HEK293 (cell line): ENCODE measurements around the gene PTK7.

Experiments used
- CTCF ChIA-PET: fragments of 350-600 bp; formaldehyde crosslinking; extraction: SDS; loops from one replicate; lab custom pipeline; 2021; ENCODE audit warnings: antibody characterized with exemption; lab: Yijun Ruan, JAX
- POLR2A ChIA-PET: fragments of 300-600 bp; formaldehyde crosslinking; extraction: SDS; loops from one replicate; lab custom pipeline; 2020; ENCODE audit warnings: antibody characterized with exemption, inconsistent platforms; lab: Yijun Ruan, JAX
- H3K27ac ChIP-seq: fragments of 200-500 bp; sonication (Bioruptor generic); 2 replicates; pipeline ENCODE4 v1.5.1; 2014; ENCODE audit warnings: low read depth, low read length, control low read depth, inconsistent platforms; ENCODE audit errors: extremely low read depth
- H3K36me3 ChIP-seq, 2 experiments: fragments of 200-500 bp in 1 of 2; sonication (Bioruptor generic) in 1 of 2; 1 replicate in 1 of 2; 2 replicates in 1 of 2; pipeline ENCODE4 v1.5.1; 2014 to 2017; ENCODE audit warnings: inconsistent platforms in 2 of 2, low read length in 2 of 2; ENCODE audit not compliant: control insufficient read depth in 2 of 2, insufficient read depth in 1 of 2
- H3K4me1 ChIP-seq: fragments of 200-500 bp; sonication (Bioruptor generic); 2 replicates; pipeline ENCODE4 v1.5.1; 2014; ENCODE audit warnings: mild to moderate bottlenecking, low read length, inconsistent platforms; ENCODE audit not compliant: control insufficient read depth, insufficient read depth
- H3K4me3 ChIP-seq: 2 replicates; pipeline ENCODE4 v1.5.1; 2011; ENCODE audit warnings: low read depth, mild to moderate bottlenecking, control low read depth, low read length, moderate library complexity
- H3K9me3 ChIP-seq: fragments of 200-500 bp; sonication (Bioruptor generic); 2 replicates; pipeline ENCODE4 v1.5.1; 2014; ENCODE audit warnings: low read depth, low read length, inconsistent platforms; ENCODE audit not compliant: control insufficient read depth, insufficient read depth
- BCL11A ChIP-seq: fragments of 450-650 bp; formaldehyde crosslinking; IDR thresholded peaks from 2 replicates; pipeline ENCODE4 v1.5.1; 2016; ENCODE audit warnings: low read depth, missing biosample characterization, missing genetic modification characterization
- GLIS1 ChIP-seq: fragments of 450-650 bp; formaldehyde crosslinking; IDR thresholded peaks from 2 replicates; pipeline ENCODE4 v1.5.1; 2016; ENCODE audit warnings: missing biosample characterization, missing genetic modification characterization
- KLF17 ChIP-seq: fragments of 450-650 bp; formaldehyde crosslinking; IDR thresholded peaks from 2 replicates; pipeline ENCODE4 v1.5.1; 2016; ENCODE audit warnings: missing biosample characterization, missing genetic modification characterization
- MZF1 ChIP-seq: fragments of 450-650 bp; formaldehyde crosslinking; IDR thresholded peaks from 2 replicates; pipeline ENCODE4 v1.5.1; 2017; ENCODE audit warnings: missing biosample characterization, missing genetic modification characterization, borderline replicate concordance
- PRDM1 ChIP-seq: fragments of 450-650 bp; formaldehyde crosslinking; IDR thresholded peaks from 2 replicates; pipeline ENCODE4; 2016; ENCODE audit warnings: missing biosample characterization, missing genetic modification characterization
- ZBTB26 ChIP-seq: fragments of 450-650 bp; formaldehyde crosslinking; optimal IDR thresholded peaks from 2 replicates; pipeline ENCODE3; 2016; ENCODE audit warnings: missing biosample characterization, mild to moderate bottlenecking, missing genetic modification characterization
- ZEB2 ChIP-seq: fragments of 450-650 bp; formaldehyde crosslinking; IDR thresholded peaks from 2 replicates; pipeline ENCODE4 v1.5.1; 2016; ENCODE audit warnings: missing biosample characterization, missing genetic modification characterization
- ZFP37 ChIP-seq: fragments of 450-650 bp; formaldehyde crosslinking; IDR thresholded peaks from 2 replicates; pipeline ENCODE4 v1.5.1; 2016; ENCODE audit warnings: missing biosample characterization, missing genetic modification characterization
- ZNF148 ChIP-seq: fragments of 450-650 bp; formaldehyde crosslinking; IDR thresholded peaks from 2 replicates; pipeline ENCODE4 v1.5.0; 2017; ENCODE audit warnings: missing biosample characterization, missing genetic modification characterization, borderline replicate concordance
- ZNF16 ChIP-seq: fragments of 450-650 bp; formaldehyde crosslinking; IDR thresholded peaks from 2 replicates; pipeline ENCODE4 v1.5.1; 2016; ENCODE audit warnings: low read depth, missing biosample characterization, missing genetic modification characterization
- ZNF23 ChIP-seq: fragments of 450-650 bp; formaldehyde crosslinking; IDR thresholded peaks from 2 replicates; pipeline ENCODE4 v1.5.1; 2016; ENCODE audit warnings: missing biosample characterization, missing genetic modification characterization, borderline replicate concordance
- ZNF24 ChIP-seq: fragments of 450-650 bp; formaldehyde crosslinking; IDR thresholded peaks from 2 replicates; pipeline ENCODE4 v1.5.1; 2016; ENCODE audit warnings: missing biosample characterization, missing genetic modification characterization
- ZNF274 ChIP-seq, 2 experiments: fragments of 200-500 bp in 1 of 2; fragments of 450-650 bp in 1 of 2; sonication (Bioruptor generic) in 1 of 2; formaldehyde crosslinking in 1 of 2; IDR thresholded peaks; 2 replicates each; pipeline versions ENCODE4 v1.5.1 to v1.6.1; 2014 to 2016; ENCODE audit warnings: borderline replicate concordance in 1 of 2, inconsistent platforms in 1 of 2, low read length in 1 of 2, missing biosample characterization in 1 of 2, missing genetic modification characterization in 1 of 2
- ZNF366 ChIP-seq: fragments of 450-650 bp; formaldehyde crosslinking; conservative IDR thresholded peaks from 2 replicates; pipeline ENCODE4 v1.5.1; 2016; ENCODE audit warnings: missing biosample characterization, missing genetic modification characterization
- ZNF48 ChIP-seq: fragments of 450-650 bp; formaldehyde crosslinking; IDR thresholded peaks from 2 replicates; pipeline ENCODE4 v1.5.1; 2016; ENCODE audit warnings: missing biosample characterization, missing genetic modification characterization
- ZNF548 ChIP-seq: fragments of 450-650 bp; formaldehyde crosslinking; IDR thresholded peaks from 2 replicates; pipeline ENCODE4 v1.5.1; 2016; ENCODE audit warnings: missing biosample characterization, missing genetic modification characterization
- ZNF626 ChIP-seq: fragments of 450-650 bp; sonication (Bioruptor Pico); formaldehyde crosslinking; IDR thresholded peaks from 2 replicates; pipeline ENCODE4 v1.5.1; 2018; ENCODE audit warnings: missing biosample characterization, missing genetic modification characterization, inconsistent platforms
- ZNF629 ChIP-seq: fragments of 450-650 bp; formaldehyde crosslinking; IDR thresholded peaks from 2 replicates; pipeline ENCODE4 v1.5.1; 2017; ENCODE audit warnings: missing biosample characterization, missing genetic modification characterization
- ZNF660 ChIP-seq: fragments of 450-650 bp; IDR thresholded peaks from 2 replicates; pipeline ENCODE4 v1.5.1; 2018; ENCODE audit warnings: missing biosample characterization, mild to moderate bottlenecking, missing genetic modification characterization
- ZNF776 ChIP-seq: fragments of 450-650 bp; formaldehyde crosslinking; IDR thresholded peaks from 2 replicates; pipeline ENCODE4 v1.5.0; 2017; ENCODE audit warnings: missing biosample characterization, missing genetic modification characterization, borderline replicate concordance
- ZSCAN30 ChIP-seq: fragments of 450-650 bp; IDR thresholded peaks from 2 replicates; pipeline ENCODE4 v1.5.1; 2018; ENCODE audit warnings: missing biosample characterization, mild to moderate bottlenecking, missing genetic modification characterization, moderate library complexity
- TF ChIP-seq, protein P1 (sequence below): fragments of 450-650 bp; formaldehyde crosslinking; IDR thresholded peaks from 2 replicates; pipeline ENCODE4 v1.5.1; 2017; ENCODE audit warnings: missing biosample characterization, missing genetic modification characterization
- TF ChIP-seq, protein P2 (sequence below): fragments of 450-650 bp; formaldehyde crosslinking; IDR thresholded peaks from 2 replicates; pipeline ENCODE4 v1.5.1; 2016; ENCODE audit warnings: missing biosample characterization, missing genetic modification characterization

PTK7 gene

GRCh38 chr6:43096451-43097097, 20.5 kb downstream of the PTK7 start (continued):
- no peak for TF ChIP-seq ZBTB26 (tag by site-specific recombination)
- TF ChIP-seq ZNF148 (tag by site-specific recombination) = no peak
- no peak for TF ChIP-seq ZNF629 (tag by site-specific recombination)
- TF ChIP-seq, protein P1, sequence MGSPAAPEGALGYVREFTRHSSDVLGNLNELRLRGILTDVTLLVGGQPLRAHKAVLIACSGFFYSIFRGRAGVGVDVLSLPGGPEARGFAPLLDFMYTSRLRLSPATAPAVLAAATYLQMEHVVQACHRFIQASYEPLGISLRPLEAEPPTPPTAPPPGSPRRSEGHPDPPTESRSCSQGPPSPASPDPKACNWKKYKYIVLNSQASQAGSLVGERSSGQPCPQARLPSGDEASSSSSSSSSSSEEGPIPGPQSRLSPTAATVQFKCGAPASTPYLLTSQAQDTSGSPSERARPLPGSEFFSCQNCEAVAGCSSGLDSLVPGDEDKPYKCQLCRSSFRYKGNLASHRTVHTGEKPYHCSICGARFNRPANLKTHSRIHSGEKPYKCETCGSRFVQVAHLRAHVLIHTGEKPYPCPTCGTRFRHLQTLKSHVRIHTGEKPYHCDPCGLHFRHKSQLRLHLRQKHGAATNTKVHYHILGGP (tag by site-specific recombination) = no peak
- no peak for TF ChIP-seq ZNF776 (tag by site-specific recombination)
- no peak for TF ChIP-seq ZFP37 (tag by site-specific recombination)
- no peak for TF ChIP-seq ZEB2 (tag by site-specific recombination)
- TF ChIP-seq ZNF366 (tag by site-specific recombination) = 0 out of 2 replicates have a peak, but pooled peaks have one; percentile 8
- no peak for TF ChIP-seq ZNF274 (IDR thresholded peaks at IDR 0.05; ENCODE audit: low read length)
- no peak for TF ChIP-seq ZNF274 (tag by site-specific recombination; IDR thresholded peaks at IDR 0.05; ENCODE audit: borderline replicate concordance)
- no peak for TF ChIP-seq ZNF16
- TF ChIP-seq ZNF660 = no peak
- peak; percentile 67 for TF ChIP-seq ZSCAN30 (tag by site-specific recombination)
- peak; percentile 75 for TF ChIP-seq PRDM1 (tag by site-specific recombination)
- no peak for TF ChIP-seq ZNF23 (tag by site-specific recombination)
- no peak for TF ChIP-seq KLF17 (tag by site-specific recombination)
- TF ChIP-seq ZNF24 = no peak
- TF ChIP-seq, all 188 proteins: peak for 9

DNA sequence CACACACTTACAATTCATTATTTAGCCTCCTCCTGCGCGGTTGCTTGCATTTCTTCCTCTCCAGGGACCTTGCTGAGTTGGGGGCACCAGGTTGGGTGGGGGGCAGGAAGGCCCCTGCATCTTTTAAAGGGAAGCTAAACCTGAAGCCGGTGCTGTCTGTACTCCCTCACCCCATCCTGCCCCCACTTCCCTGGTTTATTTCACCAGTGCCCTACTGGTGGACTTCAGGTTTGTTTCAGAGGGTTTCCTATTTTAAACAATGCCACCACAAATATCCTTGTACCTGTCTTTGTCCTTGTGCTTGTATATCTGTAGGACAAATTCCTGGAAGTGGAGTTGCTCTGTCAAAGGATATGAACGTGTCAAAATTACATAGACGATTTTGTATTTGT, 21.0 kb downstream of the PTK7 start:
- H3K4me3 ChIP-seq = no peak overlapping the region
- ChIA-PET POLR2A (interaction anchor here (0.6 to 1.1 kb wide), 3 partner anchors 21 to 168 kb away, joined by 3 to 4 read pairs (median 4); partner anchors contain the start of genes CNPY3 and PTK7), CTCF (interaction anchor here (0.6 to 1.8 kb wide), 4 partner anchors 13 to 47 kb away, joined by 3 to 6 read pairs (median 3); no protein-coding TSS in a partner anchor)

More for the DNA sequence above, 21.0 kb downstream of the PTK7 start:
- TF ChIP-seq ZEB2 (tag by site-specific recombination) (no peak), BCL11A (tag by site-specific recombination) (no peak), MZF1 (tag by site-specific recombination) (no peak), GLIS1 (tag by site-specific recombination) (peak; percentile 25; the same call in 1 of the 2 replicates), ZNF626 (no peak), ZNF48 (tag by site-specific recombination) (no peak), ZNF548 (tag by site-specific recombination) (no peak)
- TF ChIP-seq, protein P2, sequence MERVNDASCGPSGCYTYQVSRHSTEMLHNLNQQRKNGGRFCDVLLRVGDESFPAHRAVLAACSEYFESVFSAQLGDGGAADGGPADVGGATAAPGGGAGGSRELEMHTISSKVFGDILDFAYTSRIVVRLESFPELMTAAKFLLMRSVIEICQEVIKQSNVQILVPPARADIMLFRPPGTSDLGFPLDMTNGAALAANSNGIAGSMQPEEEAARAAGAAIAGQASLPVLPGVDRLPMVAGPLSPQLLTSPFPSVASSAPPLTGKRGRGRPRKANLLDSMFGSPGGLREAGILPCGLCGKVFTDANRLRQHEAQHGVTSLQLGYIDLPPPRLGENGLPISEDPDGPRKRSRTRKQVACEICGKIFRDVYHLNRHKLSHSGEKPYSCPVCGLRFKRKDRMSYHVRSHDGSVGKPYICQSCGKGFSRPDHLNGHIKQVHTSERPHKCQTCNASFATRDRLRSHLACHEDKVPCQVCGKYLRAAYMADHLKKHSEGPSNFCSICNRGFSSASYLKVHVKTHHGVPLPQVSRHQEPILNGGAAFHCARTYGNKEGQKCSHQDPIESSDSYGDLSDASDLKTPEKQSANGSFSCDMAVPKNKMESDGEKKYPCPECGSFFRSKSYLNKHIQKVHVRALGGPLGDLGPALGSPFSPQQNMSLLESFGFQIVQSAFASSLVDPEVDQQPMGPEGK (tag by site-specific recombination) = 0 out of 2 replicates have a peak, but pooled peaks have one; percentile 26
- Histone ChIP-seq H3K27ac (peak overlapping the region; percentile 61), H3K36me3 (no peaks in the 10 kb centered on the region), H3K9me3 (no peaks in the 10 kb centered on the region), H3K4me1 (peaks cover 32% of the 10 kb centered on the region)
